HCT116 (cell line): ENCODE measurements around the gene SHH.

Source experiments
- CBX3 ChIP-seq: IDR thresholded peaks from 2 replicates; pipeline ENCODE4 v1.6.1; 2012; ENCODE audit warnings: low read depth
- CTCF ChIP-seq, 3 experiments: fragments of 200-600 bp in 1 of 3; sonication (generic) in 1 of 3; IDR thresholded peaks in 2 of 3; conservative IDR thresholded peaks in 1 of 3; 2 replicates each; pipeline ENCODE4 v1.5.1; 2012 to 2017; ENCODE audit warnings: low read depth in 2 of 3, low read length in 2 of 3, antibody characterized with exemption in 1 of 3, borderline replicate concordance in 1 of 3, control low read depth in 1 of 3, mild to moderate bottlenecking in 1 of 3, mixed read lengths in 1 of 3, mixed run types in 1 of 3, moderate library complexity in 1 of 3; ENCODE audit not compliant: insufficient read depth in 1 of 3
- EZH2phosphoT487 ChIP-seq: fragments of 200-600 bp; IDR thresholded peaks from 2 replicates; pipeline ENCODE4 v1.6.1; 2018; ENCODE audit warnings: antibody characterized with exemption, borderline replicate concordance
- FOSL1 ChIP-seq: IDR thresholded peaks from 2 replicates; pipeline ENCODE4 v1.6.1; 2012; ENCODE audit warnings: low read depth
- POLR2A ChIP-seq: IDR thresholded peaks from 2 replicates; pipeline ENCODE4 v1.7.0; 2011; ENCODE audit warnings: borderline replicate concordance; ENCODE audit not compliant: insufficient read depth, insufficient read length; ENCODE audit errors: extremely low read depth
- POLR2AphosphoS5 ChIP-seq: IDR thresholded peaks from 2 replicates; pipeline ENCODE4 v1.6.1; 2011; ENCODE audit warnings: mild to moderate bottlenecking, low read depth, low read length, moderate library complexity
- RAD21 ChIP-seq: IDR thresholded peaks from 2 replicates; pipeline ENCODE4 v1.6.1; 2012; ENCODE audit warnings: low read depth, mild to moderate bottlenecking
- REST ChIP-seq: IDR thresholded peaks from 2 replicates; pipeline ENCODE4 v1.6.1; 2012; ENCODE audit warnings: low read depth
- SRF ChIP-seq: IDR thresholded peaks from 2 replicates; pipeline ENCODE4 v1.6.1; 2012; ENCODE audit warnings: low read depth
- TCF7L2 ChIP-seq: IDR thresholded peaks from 2 replicates; pipeline ENCODE4 v1.7.0; 2011; ENCODE audit warnings: borderline replicate concordance, inconsistent platforms; ENCODE audit not compliant: insufficient read depth, insufficient read length; ENCODE audit errors: extremely low read depth
- YY1 ChIP-seq: IDR thresholded peaks from 2 replicates; pipeline ENCODE4 v1.6.1; 2011; ENCODE audit warnings: low read length, low read depth, moderate library complexity, mild to moderate bottlenecking; ENCODE audit not compliant: insufficient replicate concordance; ENCODE audit errors: extremely low read depth
- ZBTB33 ChIP-seq: IDR thresholded peaks from 2 replicates; pipeline ENCODE4 v1.6.1; 2011; ENCODE audit warnings: mild to moderate bottlenecking, low read length, moderate library complexity; ENCODE audit not compliant: insufficient replicate concordance; ENCODE audit errors: extremely low read depth

GRCh38 chr7:155802291-155802690, 10.0 kb downstream of the SHH start:
- no peak for TF ChIP-seq SRF
- TF ChIP-seq POLR2AphosphoS5 = no peak
- TF ChIP-seq CTCF (IDR thresholded peaks at IDR 0.05 in 2 of 3, conservative IDR thresholded peaks at IDR 0.05 in 1 of 3; ENCODE audit: borderline replicate concordance in 1 of 3, insufficient read depth in 1 of 3, low read depth in 2 of 3, low read length in 2 of 3) = no peak
- no peak for TF ChIP-seq POLR2A
- no peak for TF ChIP-seq YY1
- TF ChIP-seq RAD21 = no peak
- no peak for TF ChIP-seq CBX3
- no peak for TF ChIP-seq ZBTB33
- no peak for TF ChIP-seq EZH2phosphoT487
- no peak for TF ChIP-seq REST
- TF ChIP-seq TCF7L2 = no peak
- TF ChIP-seq FOSL1 = no peak
